CD14-positive monocyte (primary cell): ENCODE measurements around the gene SNX4. TPM values are rescaled to one million over a fixed set of nuclear protein-coding genes. Genes with fewer than 3 reads are reported as not detected.

ENCODE experiments used
- DNase-seq, 3 donors: peaks; one replicate each; pipeline ENCODE4 v3.0.0-alpha.2; 2011 to 2022
- H2AFZ ChIP-seq: 2 replicates; pipeline ENCODE4 v1.6.0; 2012; ENCODE audit warnings: mild to moderate bottlenecking, low read depth, low read length, inconsistent platforms; ENCODE audit not compliant: insufficient read depth, poor library complexity, severe bottlenecking
- H3K27ac ChIP-seq, 2 donors: 1 replicate in 1 of 2; 2 replicates in 1 of 2; pipeline ENCODE4 v1.5.1; 2012 to 2013; ENCODE audit warnings: low read length in 2 of 2, control low read depth in 1 of 2, inconsistent platforms in 1 of 2, low read depth in 1 of 2, mild to moderate bottlenecking in 1 of 2
- H3K27me3 ChIP-seq, 2 donors: one replicate each; pipeline versions ENCODE4 v1.6.0 to v1.6.1; 2011 to 2013; ENCODE audit warnings: low read length in 2 of 2; ENCODE audit not compliant: control insufficient read depth in 2 of 2, insufficient read depth in 2 of 2
- H3K36me3 ChIP-seq, 2 donors: replicated peaks in 1 of 2; 1 replicate in 1 of 2; 2 replicates in 1 of 2; pipeline versions ENCODE4 v1.5.1 to v1.6.1; 2012 to 2013; ENCODE audit warnings: low read length in 2 of 2, control low read depth in 1 of 2, inconsistent platforms in 1 of 2, mild to moderate bottlenecking in 1 of 2; ENCODE audit not compliant: insufficient read depth in 2 of 2, control insufficient read depth in 1 of 2
- H3K4me1 ChIP-seq, 2 donors: 1 replicate in 1 of 2; 2 replicates in 1 of 2; pipeline versions ENCODE4 v1.5.1 to v1.6.1; 2012 to 2013; ENCODE audit warnings: low read length in 2 of 2, control low read depth in 1 of 2, inconsistent platforms in 1 of 2, mild to moderate bottlenecking in 1 of 2, moderate library complexity in 1 of 2; ENCODE audit not compliant: insufficient read depth in 2 of 2, control insufficient read depth in 1 of 2
- H3K4me2 ChIP-seq: replicated peaks from 2 replicates; pipeline ENCODE3; 2012; ENCODE audit warnings: low read length, moderate library complexity, mild to moderate bottlenecking; ENCODE audit not compliant: poor library complexity, severe bottlenecking; ENCODE audit errors: extremely low read depth
- H3K4me3 ChIP-seq, 3 experiments: fragments of 200-600 bp in 1 of 3; sonication (generic) in 1 of 3; replicated peaks in 1 of 3; 1 replicate in 2 of 3; 2 replicates in 1 of 3; pipeline ENCODE4 v1.5.1; 2011 to 2013; ENCODE audit warnings: low read length in 3 of 3, mild to moderate bottlenecking in 3 of 3, control low read depth in 2 of 3, low read depth in 2 of 3, inconsistent platforms in 1 of 3, moderate library complexity in 1 of 3
- H3K79me2 ChIP-seq: 2 replicates; pipeline ENCODE4 v1.6.0; 2012; ENCODE audit warnings: mild to moderate bottlenecking, control low read depth, inconsistent platforms, low read length, moderate library complexity; ENCODE audit not compliant: insufficient read depth
- H3K9ac ChIP-seq: 2 replicates; pipeline ENCODE4 v1.6.0; 2017; ENCODE audit warnings: low read length, mild to moderate bottlenecking; ENCODE audit not compliant: insufficient read depth, poor library complexity, severe bottlenecking
- H3K9me3 ChIP-seq, 2 donors: replicated peaks in 1 of 2; 1 replicate in 1 of 2; 2 replicates in 1 of 2; pipeline versions ENCODE4 v1.5.1 to v1.6.1; 2012 to 2013; ENCODE audit warnings: low read length in 2 of 2, control low read depth in 1 of 2; ENCODE audit not compliant: control insufficient read depth in 1 of 2, insufficient read depth in 1 of 2
- H4K20me1 ChIP-seq: 2 replicates; pipeline ENCODE4 v1.6.0; 2012; ENCODE audit warnings: mild to moderate bottlenecking, low read length, control low read depth, moderate library complexity; ENCODE audit not compliant: insufficient read depth
- H3K27ac Mint-ChIP-seq, 7 donors: one replicate each; pipeline ENCODE4 v1.8.0; 2020; ENCODE audit warnings: mild to moderate bottlenecking in 7 of 7, mixed read lengths in 7 of 7, moderate library complexity in 6 of 7, inconsistent platforms in 2 of 7
- H3K27me3 Mint-ChIP-seq, 3 donors: one replicate each; pipeline ENCODE4 v1.8.0; 2021 to 2022; ENCODE audit warnings: low read depth in 3 of 3, mild to moderate bottlenecking in 3 of 3, mixed read lengths in 3 of 3, moderate library complexity in 3 of 3, inconsistent platforms in 1 of 3
- H3K36me3 Mint-ChIP-seq, 2 donors: one replicate each; pipeline ENCODE4 v1.8.0; 2020; ENCODE audit warnings: mixed read lengths in 2 of 2, inconsistent platforms in 1 of 2, mild to moderate bottlenecking in 1 of 2
- H3K4me1 Mint-ChIP-seq: one replicate; pipeline ENCODE4 v1.8.0; 2020; ENCODE audit warnings: mild to moderate bottlenecking, mixed read lengths
- H3K4me3 Mint-ChIP-seq, 2 donors: one replicate each; pipeline ENCODE4 v1.8.0; 2020; ENCODE audit warnings: mild to moderate bottlenecking in 2 of 2, mixed read lengths in 2 of 2, moderate library complexity in 1 of 2
- H3K9me3 Mint-ChIP-seq, 7 donors: one replicate each; pipeline ENCODE4 v1.8.0; 2020 to 2022; ENCODE audit warnings: mixed read lengths in 7 of 7, mild to moderate bottlenecking in 6 of 7, moderate library complexity in 6 of 7, inconsistent platforms in 2 of 7
- WGBS: methylation state at CpG from one replicate; pipeline ENCODE4 v1.1.5; 2013; ENCODE audit warnings: missing lambda C conversion rate; ENCODE audit not compliant: insufficient coverage; 5-methylcytosine and 5-hydroxymethylcytosine counted together
- intact Hi-C, 2 donors: fragments of 100-400 bp; cut with micrococcal nuclease; formaldehyde crosslinking; loops; one replicate each; pipeline versions ENCODE4 v1.15.0 to v1.15.1; 2023
- polyA plus RNA-seq, 3 donors: library from polyadenylated mRNA; depleted of rRNA in 1 of 3; unstranded in 2 of 3; stranded (reverse) in 1 of 3; fragments of 300-500 nt in 2 of 3; fragments of >200 nt in 1 of 3; fragmentation: Illumina TruSeq in 2 of 3; gene quantifications; 1 replicate in 2 of 3; 2 replicates in 1 of 3; pipeline ENCODE4 v1.2.3, GENCODE V29; 2012 to 2021
- TF ChIP-seq, protein P1 (sequence below): fragments of 200-600 bp; IDR thresholded peaks from one replicate; pipeline ENCODE4 v1.8.0; 2022; ENCODE audit warnings: antibody characterized with exemption, mild to moderate bottlenecking

The SNX4 gene
- polyA plus RNA-seq, 3 donors: 6.8 to 51.5 (median 40.8) TPM

DNA sequence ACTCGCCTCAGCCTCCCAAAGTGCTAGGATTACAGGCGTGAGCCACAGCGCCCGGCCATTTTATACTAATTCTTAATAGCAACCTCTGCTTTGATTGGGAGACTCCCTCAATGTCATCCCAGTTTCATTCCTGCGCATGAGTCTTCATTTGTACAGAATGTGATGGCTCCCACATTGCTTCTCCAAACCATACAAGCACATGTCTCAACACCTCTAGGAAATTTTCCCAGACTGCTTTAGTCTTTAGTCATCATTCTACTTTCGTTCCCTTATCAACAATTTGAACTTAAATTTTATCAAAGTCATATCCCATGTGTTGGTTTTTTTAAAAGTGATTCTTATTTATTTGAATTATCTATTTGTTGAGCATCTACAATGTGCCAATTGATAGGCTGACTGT is 58.1 kb downstream of the SNX4 start:
- no peak for DNase-seq
- H3K4me3 Mint-ChIP-seq: no peak overlapping the region
- peaks cover 46 to 92% of the 10 kb centered on the region in 2 donors for H3K36me3 ChIP-seq
- no peaks in the 10 kb centered on the region for H3K27me3 Mint-ChIP-seq
- H3K4me3 ChIP-seq: no peak overlapping the region
- WGBS: 98% methylated on average over 4 of the region's 6 CpGs
- H3K9me3 ChIP-seq: no peaks in the 10 kb centered on the region
- H3K9ac ChIP-seq: no peak overlapping the region
- no peaks in the 10 kb centered on the region for H3K27me3 ChIP-seq
- no peak overlapping the region for H2AFZ ChIP-seq
- no peak overlapping the region for H3K27ac ChIP-seq
- no peaks in the 10 kb centered on the region for H3K4me1 ChIP-seq
- H3K4me2 ChIP-seq: no peak overlapping the region
- no peaks in the 10 kb centered on the region for H4K20me1 ChIP-seq
- peaks cover 54 to 79% of the 10 kb centered on the region in 2 donors for H3K36me3 Mint-ChIP-seq
- H3K9me3 Mint-ChIP-seq: no peaks in the 10 kb centered on the region
- peak overlapping the region in 1 of 7 donors; percentile 25 for H3K27ac Mint-ChIP-seq
- H3K4me1 Mint-ChIP-seq: no peaks in the 10 kb centered on the region
- TF ChIP-seq, protein P1, sequence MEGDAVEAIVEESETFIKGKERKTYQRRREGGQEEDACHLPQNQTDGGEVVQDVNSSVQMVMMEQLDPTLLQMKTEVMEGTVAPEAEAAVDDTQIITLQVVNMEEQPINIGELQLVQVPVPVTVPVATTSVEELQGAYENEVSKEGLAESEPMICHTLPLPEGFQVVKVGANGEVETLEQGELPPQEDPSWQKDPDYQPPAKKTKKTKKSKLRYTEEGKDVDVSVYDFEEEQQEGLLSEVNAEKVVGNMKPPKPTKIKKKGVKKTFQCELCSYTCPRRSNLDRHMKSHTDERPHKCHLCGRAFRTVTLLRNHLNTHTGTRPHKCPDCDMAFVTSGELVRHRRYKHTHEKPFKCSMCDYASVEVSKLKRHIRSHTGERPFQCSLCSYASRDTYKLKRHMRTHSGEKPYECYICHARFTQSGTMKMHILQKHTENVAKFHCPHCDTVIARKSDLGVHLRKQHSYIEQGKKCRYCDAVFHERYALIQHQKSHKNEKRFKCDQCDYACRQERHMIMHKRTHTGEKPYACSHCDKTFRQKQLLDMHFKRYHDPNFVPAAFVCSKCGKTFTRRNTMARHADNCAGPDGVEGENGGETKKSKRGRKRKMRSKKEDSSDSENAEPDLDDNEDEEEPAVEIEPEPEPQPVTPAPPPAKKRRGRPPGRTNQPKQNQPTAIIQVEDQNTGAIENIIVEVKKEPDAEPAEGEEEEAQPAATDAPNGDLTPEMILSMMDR: no peak
- H3K79me2 ChIP-seq: no peaks in the 10 kb centered on the region
- intact Hi-C loops: no loop called here

DNA sequence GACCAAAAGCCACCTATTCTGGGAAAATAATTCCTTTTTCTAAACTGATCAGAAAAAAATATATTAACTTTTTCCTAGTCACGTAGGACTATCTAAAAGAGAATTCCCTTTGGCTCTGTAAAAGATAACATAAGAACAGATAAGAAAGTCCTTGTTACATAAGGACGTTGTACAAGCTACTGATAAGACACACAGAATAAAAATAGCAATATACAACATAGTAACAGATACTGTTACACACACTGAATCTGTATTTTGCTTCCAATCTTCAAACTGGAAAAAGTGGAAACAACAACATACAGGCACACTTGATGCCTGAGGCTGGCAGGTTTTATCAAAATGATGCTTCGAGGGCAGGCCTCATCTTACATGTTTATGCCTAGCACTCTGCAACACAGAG is 59.8 kb downstream of the SNX4 start:
- Mint-ChIP-seq H3K27ac (no peak overlapping the region), H3K9me3 (no peaks in the 10 kb centered on the region), H3K4me3 (no peak overlapping the region), H3K27me3 (no peaks in the 10 kb centered on the region), H3K36me3 (peaks cover 61 to 82% of the 10 kb centered on the region in 2 donors), H3K4me1 (no peaks in the 10 kb centered on the region)
- Histone ChIP-seq H3K27me3 (no peaks in the 10 kb centered on the region), H3K79me2 (no peaks in the 10 kb centered on the region), H2AFZ (no peak overlapping the region), H3K9ac (no peak overlapping the region), H3K4me3 (no peak overlapping the region), H4K20me1 (no peaks in the 10 kb centered on the region), H3K4me2 (no peak overlapping the region), H3K9me3 (no peaks in the 10 kb centered on the region), H3K27ac (no peak overlapping the region), H3K4me1 (no peaks in the 10 kb centered on the region), H3K36me3 (peaks cover 54 to 95% of the 10 kb centered on the region in 2 donors)
- TF ChIP-seq, protein P1: no peak
- DNase-seq: no peak
- intact Hi-C loops: no loop called here
- no CpG with 5 or more reads among the region's 3 CpGs for WGBS
